Measurements from ENCODE around the gene ARAP2.

ARAP2 gene

GRCh38 chr4:36180206-36180605, 64.1 kb downstream of the ARAP2 start:
- TF ChIP-seq CTCF (IDR thresholded peaks at IDR 0.05; ENCODE audit: low read depth, low read length) = no peak
- H3K4me3 ChIP-seq (ENCODE audit: low read depth, low read length) = no peak overlapping the region

- no peak for TF ChIP-seq CTCF (IDR thresholded peaks at IDR 0.05; ENCODE audit: low read depth, low read length)
Measured at GRCh38 chr4:36178484-36178883, 65.8 kb downstream of the ARAP2 start.

DNA sequence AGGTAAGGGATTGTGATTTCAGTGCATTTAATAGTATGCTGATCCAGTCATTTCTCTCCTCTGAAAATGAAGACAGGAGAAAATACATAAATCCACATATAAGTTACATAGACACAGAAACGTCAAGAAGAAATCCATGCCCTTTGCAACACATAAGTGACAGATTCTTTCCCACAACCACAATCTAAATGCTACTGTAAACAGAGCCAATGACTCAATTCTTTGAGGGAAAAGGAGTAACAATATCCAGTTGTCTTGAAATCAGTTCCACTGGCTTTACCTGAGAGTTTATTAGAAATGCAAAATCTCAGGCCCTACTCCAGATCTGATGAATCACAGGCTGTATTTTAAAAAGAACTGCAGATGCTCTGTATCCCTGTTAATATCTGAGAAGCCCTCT, 66.4 kb downstream of the ARAP2 start:
- H3K4me3 ChIP-seq (ENCODE audit: low read depth, low read length) = no peak overlapping the region
- TF ChIP-seq CTCF (IDR thresholded peaks at IDR 0.05; ENCODE audit: low read depth, low read length) = no peak

More at GRCh38 chr4:36178484-36178883, 65.8 kb downstream of the ARAP2 start:
- H3K4me3 ChIP-seq (ENCODE audit: low read depth, low read length) = no peak overlapping the region

GRCh38 chr4:36174570-36174969, 69.7 kb downstream of the ARAP2 start:
- no peak overlapping the region for H3K4me3 ChIP-seq (ENCODE audit: low read depth, low read length)
- TF ChIP-seq CTCF (IDR thresholded peaks at IDR 0.05; ENCODE audit: low read depth, low read length) = no peak

DNA sequence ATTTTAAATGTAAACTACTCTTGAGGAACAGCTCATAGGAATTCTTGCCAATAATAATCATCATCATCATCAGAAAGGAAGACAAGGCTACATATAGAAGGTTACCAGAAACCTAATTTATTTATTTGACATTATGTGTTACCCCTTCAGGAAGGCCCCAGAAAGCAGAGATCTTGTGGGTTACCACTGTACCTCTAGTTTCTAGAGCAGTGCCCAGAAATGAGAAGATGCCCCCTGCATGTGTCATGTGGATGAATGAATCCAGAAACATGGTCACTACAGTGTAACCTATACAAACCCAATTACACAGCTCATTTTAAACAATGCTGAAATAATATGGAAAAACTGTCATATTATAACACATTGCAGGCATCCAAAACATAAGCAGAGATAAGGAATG, 70.4 kb downstream of the ARAP2 start:
- no peak overlapping the region for H3K4me3 ChIP-seq (ENCODE audit: low read depth, low read length)
- no peak for TF ChIP-seq CTCF (IDR thresholded peaks at IDR 0.05; ENCODE audit: low read depth, low read length)

GRCh38 chr4:36172656-36173055, 71.7 kb downstream of the ARAP2 start:
- no peak for TF ChIP-seq CTCF (IDR thresholded peaks at IDR 0.05; ENCODE audit: low read depth, low read length)
- no peak overlapping the region for H3K4me3 ChIP-seq (ENCODE audit: low read depth, low read length)

DNA sequence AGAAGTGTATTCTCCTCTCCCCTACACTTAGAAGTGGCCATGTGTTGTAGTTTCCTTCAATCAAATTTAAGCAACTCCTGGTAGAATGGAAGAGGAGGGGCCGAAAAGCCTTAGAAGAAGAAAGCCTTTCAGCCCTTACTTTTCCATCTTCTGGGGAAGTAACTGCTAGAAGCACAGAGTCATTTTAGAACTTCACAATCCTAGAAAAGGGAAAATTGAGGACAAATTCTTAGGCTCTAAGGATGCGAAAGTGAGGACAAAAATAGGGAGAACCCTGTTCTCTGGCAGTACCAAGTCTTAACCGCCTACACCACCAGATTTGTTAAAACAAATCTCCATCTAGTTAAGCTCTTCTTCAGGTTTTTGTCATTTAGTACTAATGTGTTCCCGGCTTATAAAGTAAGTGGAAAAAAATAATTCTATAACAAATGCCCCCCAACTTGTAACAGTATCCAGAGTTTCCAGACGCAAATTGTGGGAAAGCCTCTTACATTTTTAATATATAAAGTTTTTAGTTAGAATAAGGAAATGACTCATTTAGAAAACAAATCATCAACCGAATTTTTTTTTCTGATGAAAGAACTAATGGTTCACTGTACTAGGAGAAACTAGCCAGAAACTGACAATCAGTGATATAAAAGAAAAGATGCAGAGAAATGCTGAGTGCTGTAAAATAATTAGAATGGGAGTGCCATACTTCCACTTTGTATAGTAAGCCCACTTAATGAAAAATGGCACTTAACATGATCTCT, 76.0 kb downstream of the ARAP2 start:
- TF ChIP-seq CTCF (IDR thresholded peaks at IDR 0.05; ENCODE audit: low read depth, low read length) = no peak
- no peak overlapping the region for H3K4me3 ChIP-seq (ENCODE audit: low read depth, low read length)
